HG03575 (cell line): ENCODE data around the gene THBS1.

Experiments
- ATAC-seq: cut with Tn5 transposase; IDR thresholded peaks from one replicate; pipeline ENCODE4 v1.9.1; 2021; ENCODE audit not compliant: unreplicated experiment, insufficient number of reproducible peaks, low FRiP score; ENCODE audit errors: extremely low read depth

Gene THBS1

DNA sequence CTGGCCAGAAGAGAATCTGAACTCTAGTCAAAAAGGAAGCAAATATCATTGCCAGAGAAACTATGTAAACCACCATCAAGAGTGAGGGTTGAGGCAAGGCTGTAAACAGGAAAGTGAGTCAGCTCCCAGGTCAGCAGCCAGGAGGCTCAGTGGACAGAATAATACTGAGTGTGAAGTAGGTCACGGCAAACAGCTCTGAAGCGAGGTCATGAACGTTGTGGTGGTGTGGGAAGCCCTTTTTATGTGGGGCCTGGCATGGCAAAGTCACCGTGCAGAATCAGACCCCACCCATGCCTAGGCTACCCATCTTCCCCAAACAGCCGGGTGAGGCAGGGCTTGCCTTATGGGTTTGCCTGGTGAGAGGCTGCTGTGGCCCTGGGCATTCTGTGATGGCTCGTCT lies 43.9 kb downstream of the THBS1 start:
- no peak for ATAC-seq

DNA sequence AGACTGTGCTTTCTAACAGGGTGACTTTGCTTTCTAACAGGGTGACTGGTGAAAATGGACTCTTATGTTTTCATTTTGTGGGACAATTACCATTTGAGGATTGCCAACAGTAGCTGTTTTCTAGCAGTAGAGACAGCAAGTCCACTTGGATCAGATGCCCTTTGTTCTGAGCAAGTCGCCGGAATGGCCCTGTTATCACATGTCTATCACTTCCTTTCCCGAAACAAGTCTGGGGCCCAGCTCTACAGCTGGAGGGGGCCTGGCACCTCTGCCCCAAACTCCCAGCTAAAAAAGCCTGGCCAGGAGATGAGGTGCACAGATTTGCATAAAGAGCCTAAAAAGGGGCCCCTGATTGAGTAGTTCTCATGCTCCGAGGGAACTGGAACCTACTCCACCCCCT lies 44.6 kb downstream of the THBS1 start:
- ATAC-seq, result no peak

DNA sequence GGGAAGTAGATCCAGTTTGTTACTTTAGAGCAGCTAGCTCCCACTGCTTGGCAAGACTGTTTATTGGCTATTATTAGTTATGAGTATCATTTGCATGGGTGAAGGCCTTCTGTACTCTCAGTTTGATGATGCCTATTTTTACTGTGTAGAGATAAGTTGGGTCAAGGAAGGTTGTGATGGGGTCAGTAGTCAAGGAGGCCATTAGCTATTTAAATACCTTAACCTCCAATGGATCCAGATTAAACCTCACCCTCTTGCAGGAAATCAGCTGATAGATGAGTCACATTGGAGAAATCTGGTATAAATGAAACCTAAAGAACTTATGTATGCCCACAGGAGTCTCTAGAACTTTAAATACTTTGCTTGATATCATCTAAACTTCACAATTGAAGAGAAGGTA lies 45.0 kb downstream of the THBS1 start:
- no peak for ATAC-seq

DNA sequence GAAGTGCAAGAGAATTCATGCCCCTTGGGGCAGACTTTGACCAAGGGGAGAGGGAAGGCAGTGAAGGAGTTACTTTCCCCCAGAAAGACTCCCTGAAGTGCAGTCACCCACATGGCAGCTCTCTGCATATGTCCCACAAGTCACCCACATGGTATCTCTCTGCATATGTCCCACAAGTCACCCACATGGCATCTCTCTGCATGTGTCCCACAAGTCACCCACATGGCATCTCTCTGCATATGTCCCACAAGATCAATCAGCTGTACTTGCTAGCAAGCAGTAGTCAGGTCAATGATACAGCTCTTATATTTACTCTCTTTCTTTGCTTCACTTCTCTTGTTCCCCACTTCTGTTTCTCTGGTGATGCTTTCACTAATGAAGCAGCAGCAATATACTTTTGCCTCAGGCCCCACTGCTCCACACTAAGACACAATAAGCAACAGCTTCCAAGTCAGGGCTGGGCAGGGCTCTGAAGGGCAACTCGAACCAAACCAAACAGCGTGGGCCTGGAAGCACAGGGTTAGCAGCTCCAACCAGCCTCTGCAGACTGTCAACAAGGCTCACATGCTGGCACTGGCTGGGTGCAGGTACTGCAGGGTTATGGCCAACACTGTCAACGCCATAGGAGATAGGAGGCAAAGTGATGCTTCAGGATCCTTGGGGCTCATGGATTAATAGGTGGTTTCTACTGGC lies 46.7 kb downstream of the THBS1 start:
- ATAC-seq, result no peak

DNA sequence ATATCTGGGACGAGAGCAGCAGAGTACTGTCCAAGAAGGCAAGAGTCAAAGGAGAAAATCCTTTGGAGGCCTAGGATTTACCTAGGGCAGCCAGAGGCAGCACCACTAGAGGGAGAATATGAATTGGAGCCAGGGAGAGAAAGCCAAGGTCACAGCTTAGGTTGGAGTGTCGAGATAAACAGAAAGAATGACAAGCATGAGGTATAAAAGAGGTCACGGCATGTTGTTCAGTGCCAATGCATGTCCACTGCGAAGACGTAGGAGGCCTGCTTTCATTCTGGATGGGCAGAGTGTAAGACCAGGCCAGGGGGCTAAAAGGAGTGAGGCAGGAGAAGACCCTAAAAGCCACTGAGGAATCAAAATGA lies 47.2 kb downstream of the THBS1 start:
- no peak for ATAC-seq

DNA sequence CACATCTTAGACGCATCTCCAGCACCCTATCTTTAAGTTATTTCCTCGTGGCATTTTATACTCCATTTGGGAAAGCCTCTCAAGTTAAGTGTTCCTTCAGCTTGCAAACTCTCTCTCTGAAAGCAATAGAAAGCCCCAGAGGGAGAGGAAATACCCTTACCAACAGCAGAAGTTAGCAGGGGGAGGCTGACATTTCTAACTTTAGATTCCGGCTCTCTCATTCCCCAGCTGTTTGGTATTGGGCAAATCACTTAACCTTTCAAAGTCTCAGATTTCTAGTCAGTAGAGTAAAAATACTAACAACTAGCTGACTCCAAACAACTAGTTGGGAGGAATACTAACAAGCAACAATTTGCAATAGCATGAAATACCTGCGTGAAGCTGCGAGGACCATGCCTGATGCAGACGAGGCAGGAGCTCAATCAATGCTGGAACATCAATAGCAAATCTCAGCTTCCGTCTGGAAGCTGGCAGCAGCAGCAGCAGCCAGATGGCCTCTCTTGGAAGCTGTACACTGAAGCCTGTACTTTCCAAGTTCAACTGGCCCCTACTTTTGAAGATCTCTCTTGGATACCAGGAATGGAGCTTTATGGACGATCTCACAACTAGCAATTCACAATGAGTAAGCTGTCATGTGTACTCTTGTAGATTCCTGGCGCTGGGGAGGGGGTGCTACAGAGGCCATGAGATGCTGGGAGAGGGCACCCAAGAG lies 47.8 kb downstream of the THBS1 start:
- ATAC-seq, result no peak

DNA sequence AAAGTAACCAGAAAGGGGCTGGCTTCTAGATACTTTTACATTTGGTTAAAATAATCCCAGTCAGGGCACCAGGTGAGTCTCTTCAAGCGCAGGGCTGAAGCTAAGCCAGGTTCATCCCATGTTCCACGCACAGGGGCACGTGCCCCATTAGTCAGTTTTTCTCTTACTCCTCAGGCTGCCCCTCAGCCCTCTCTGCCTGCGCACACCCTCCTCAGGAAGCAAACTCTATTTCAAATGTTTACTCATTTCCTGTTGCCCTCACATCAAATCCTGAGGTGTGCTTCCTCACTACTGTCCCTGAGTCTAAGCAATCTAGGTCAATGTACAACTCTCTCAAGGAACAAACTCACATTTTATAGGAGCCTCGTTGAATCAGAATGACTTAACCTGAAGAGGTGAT lies 48.5 kb downstream of the THBS1 start:
- no peak for ATAC-seq

DNA sequence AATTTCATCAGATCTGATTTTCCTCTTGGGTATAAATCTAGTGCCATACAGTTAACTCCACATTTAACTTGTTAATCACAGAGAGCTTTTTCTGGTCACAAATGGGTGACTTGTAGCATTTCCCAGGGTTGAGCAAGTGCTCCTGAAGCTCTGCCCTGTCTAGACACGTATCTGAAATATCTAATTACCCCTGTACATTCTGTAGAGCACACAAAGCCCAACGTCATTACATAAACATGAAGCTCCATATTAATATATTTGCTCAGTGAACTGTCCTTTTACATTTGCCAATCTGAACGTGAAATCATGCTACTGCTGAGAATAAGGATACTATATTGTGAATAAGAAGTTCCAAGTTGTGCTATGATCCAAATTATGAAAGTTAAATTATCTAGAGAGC lies 49.0 kb downstream of the THBS1 start:
- no peak for ATAC-seq

DNA sequence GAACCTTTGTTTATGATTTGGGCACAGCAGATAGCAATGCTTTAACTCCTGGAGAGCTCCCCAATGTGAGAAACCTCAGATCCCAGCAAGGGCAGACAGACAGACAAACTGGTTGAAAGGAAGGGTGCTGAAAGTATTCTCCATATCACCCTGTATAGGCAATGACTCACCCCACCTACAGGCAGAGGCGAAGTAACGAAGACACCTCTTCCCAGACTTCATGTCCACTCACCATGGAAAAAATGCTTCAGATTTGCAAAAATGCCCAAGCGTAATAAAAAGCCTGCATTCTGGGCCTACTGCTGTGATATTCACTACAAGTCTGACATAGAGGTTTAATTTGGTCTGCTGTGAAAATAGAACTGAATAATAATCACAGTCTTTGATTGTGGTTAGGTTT lies 50.5 kb downstream of the THBS1 start:
- ATAC-seq, result no peak

DNA sequence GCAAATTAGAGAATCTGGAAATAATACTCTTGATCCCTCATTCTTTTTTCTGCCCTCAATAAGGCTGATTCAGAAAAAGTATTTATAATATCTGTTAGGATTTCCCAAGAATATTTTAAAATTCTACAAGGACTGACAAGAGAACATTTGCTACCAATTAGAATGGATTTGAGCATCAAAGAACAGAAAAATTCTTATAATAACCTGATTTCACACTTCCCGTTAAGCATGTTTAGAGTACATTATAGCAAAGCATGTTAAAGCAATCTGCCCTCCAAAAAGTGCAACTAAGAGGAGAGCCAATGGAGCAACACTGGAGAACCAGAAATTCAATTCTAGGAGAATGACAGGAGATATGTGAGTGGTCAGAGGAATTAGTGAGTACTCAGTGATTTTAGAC lies 57.2 kb downstream of the THBS1 start:
- ATAC-seq, result no peak

DNA sequence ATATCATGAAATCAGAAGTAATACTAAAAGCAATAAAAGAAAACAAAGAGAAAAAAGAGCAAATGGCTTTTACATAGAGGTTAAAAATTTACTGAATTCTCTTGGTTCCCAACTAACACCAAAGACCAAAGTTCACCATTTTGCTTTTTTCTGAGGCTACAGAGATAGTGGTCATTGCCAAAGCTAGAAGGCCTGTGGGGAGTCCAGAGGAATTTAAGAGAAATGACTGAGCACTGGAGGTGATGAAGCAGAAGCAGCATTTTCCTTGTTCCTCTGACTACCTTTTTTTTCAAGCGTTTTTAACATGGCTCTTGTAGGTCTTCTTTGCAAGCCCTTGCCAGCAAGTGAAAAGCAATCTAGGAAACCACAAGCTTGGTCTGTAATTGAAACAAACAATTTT lies 58.2 kb downstream of the THBS1 start:
- no peak for ATAC-seq

DNA sequence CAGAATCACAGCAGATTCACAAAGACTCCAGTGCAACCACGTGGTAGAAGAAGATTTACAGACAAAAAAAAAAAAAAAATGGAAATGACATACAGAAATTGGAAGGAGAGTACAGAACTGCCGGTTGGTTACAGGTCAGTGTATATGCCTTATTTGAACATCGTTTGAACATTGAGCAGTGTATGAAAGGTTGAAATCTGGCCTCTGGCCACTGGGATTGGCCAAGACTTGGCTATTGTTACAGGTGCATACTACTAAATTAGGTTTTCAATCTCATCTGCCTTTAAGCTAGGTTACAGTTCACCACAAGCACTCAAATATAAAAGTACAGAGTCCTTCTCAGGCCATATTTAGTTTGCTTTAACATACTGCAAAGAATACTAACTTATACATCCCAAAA lies 59.8 kb downstream of the THBS1 start:
- no peak for ATAC-seq

DNA sequence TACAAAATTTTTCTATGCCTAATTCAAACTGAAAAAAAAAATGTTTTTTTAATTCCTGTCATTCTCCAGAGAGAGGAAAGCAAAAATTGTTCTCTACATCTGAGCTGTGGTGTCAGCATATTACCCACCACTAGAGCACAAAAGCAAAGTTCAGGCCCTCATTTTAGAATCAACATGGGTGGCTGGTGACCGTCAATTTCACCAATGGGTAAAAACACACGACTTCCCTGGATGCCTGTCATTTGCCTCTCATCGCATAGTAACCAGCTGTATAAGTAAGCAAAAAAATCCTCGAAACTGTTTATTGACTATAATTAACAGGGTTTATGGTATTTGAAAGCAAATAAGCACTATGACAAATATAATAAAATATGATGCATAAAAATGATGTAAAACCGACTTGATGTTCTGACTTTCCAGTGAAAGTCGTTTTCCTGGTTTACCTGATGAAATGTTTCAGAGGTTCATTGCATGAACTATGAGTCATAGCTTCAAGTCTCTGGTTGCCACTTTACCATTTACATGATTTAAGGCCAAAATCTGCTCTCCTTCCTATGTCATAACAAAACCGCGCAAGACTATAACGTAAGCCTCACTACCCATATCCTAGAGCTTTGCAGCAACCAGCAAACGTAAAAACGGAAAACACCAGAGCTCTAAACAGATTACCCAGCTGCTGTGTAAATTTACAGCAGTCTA lies 60.5 kb downstream of the THBS1 start:
- no peak for ATAC-seq

DNA sequence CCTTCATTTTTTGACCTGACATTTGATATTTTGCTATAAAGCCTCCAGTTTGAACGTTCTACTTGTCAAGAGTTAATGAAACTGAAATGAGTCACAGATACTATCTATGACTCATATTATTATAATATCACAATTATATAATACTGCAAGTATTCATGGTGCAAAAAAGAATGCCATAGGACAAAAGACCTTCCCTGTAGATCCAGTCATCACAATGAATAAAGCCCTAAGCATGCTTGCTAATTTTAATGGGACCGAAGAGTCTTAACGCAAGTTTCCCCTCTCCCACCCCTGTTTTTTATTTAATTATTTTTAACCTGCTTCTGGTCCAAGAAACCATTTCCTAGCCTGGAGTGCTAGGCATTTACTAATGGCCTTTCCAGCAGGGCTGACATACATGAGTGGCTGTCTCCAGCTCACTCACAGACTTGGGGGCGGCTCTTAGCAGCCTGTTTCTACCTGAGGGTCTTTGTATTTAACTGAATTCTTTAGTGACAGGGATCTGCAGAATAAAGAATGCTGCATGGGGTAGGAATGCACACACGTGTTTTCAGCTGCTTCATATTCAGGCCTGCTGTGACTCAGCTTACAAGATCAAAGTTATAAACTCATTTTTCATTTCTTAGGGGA lies 61.2 kb downstream of the THBS1 start:
- no peak for ATAC-seq

DNA sequence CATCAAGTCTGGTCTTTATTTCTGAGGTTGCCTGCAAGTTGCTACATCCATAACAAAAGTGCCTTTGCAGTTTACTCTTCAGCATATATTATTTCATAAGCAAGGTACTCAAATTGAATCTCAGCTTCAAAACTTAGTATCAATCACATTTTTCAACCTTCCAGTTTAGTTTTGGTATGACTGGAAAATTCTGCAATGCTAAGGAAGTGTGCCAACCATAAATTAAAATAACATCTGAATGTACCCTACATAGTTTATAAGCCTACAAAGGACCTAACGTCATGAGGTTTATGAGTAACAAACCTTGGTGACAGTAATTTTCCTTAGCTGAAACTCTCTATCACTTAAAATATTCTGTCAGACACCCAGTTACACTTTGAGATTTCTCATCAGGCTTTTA lies 62.8 kb downstream of the THBS1 start:
- no peak for ATAC-seq

DNA sequence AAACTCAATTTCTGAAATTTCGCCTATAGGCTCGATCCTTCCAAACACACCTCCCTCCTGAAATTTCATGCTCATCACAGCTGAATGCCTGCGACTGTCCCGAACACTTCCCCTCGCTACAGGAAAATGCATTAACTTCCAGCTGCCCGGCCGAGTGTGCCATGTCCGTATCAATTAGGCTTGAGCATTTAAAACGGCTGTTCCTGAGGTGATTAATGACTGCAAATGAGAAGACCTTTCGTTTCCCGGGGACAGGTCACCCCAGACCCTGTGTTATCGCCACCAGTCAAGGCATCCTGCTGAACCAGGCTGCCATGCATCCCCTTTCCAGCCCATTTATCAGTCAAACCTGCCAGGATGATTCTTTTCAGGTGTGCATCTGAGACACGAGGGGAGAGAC lies 63.3 kb downstream of the THBS1 start:
- ATAC-seq, result no peak

DNA sequence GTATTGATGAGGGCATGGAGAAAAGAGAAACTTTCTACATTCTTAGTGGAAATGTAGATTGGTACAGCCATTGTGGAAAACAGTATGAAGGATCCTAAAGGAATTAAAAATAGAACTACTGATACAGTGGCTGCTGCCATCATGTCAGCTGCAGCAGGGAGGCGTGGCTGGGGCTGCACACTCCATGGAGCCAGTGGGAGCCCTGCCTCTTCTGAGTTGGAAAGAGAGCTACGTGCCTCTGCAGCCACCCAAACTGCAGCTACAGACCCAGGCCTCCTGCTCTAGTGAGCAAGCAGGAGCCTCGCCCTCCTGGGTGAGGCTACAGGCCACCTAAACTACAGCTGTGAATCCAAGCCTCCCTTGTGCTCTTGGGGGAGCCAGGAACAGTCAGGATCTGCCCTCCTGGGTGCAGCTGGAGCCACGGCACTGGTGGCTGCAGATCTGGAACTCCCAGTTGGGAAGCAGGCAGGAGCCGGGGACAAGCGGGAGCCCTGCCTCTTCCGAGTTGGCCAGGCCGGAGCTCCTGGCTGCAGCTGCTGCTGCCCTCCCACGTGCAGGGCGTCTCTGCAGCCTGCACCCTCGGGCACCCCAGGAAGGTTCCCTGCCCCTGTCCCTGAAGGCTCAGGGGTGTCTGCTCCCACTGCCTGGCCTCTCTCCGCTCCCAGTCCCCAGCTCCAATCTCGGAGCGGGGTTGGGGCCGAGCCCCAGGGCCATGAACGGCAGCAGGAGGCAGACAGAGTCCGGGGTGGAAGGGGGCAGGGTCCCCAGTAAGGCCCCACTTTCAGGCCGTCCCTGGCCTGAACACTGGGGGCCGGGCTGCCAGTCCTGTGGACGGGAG lies 64.5 kb downstream of the THBS1 start:
- no peak for ATAC-seq

DNA sequence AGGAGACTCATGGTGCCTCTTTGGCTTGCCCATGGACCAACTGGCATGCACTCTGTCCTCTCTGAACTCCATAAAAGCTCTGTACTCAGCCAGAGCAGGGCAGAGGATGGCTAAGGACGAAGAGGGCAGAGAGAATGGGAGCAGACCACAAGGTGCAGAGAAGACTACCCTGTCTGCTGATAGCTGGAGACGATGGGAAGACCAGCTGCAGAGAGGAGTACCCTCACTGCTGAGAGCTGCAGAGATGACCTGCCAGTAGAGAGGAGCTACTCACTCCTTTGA lies 65.0 kb downstream of the THBS1 start:
- no peak for ATAC-seq

DNA sequence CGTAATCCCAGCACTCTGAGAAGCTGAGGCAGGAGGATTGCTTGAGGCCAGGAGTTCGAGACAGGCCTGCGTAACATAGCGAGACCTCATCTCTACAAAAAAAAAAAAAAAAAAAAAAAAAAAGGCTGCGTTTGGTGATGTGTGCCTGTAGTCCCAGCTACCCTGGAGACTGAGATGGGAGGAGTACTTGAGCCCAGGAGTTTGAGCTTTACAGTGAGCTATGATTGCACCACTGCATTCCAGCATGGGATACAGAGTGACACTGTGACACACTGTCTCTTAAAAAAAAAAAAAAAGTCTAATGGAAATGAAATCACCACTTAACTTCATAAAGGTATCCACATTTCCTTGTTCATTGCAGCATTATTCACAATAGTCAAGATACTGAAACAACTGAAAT lies 65.5 kb downstream of the THBS1 start:
- ATAC-seq, result no peak
